C4-2B (cell line): ENCODE results near the gene MRGPRX1.
"Not testable (repeated sequence)": the region's sequence is repeated elsewhere in the genome, so short reads cannot be mapped to it uniquely, and the experiment has no call there.

Source experiments
- H3K27ac ChIP-seq: fragments of 450-650 bp; 2 replicates; pipeline ENCODE4 v1.5.1; 2017
- CTCF ChIP-seq: fragments of 450-650 bp; conservative IDR thresholded peaks from 2 replicates; pipeline ENCODE4 v1.5.1; 2017; ENCODE audit warnings: mild to moderate bottlenecking
- ZFX ChIP-seq: fragments of 450-650 bp; IDR thresholded peaks from 2 replicates; pipeline ENCODE4 v1.6.1; 2017

MRGPRX1 gene

GRCh38 chr11:18958221-18958910 lies 19.2 kb upstream of the MRGPRX1 start:
- TF ChIP-seq ZFX = no peak
- no peak for TF ChIP-seq CTCF

GRCh38 chr11:18956630-18957029 lies 17.4 kb upstream of the MRGPRX1 start:
- no peak overlapping the region for H3K27ac ChIP-seq
- TF ChIP-seq CTCF (no peak), ZFX (no peak)

More at GRCh38 chr11:18958221-18958910, 19.2 kb upstream of the MRGPRX1 start:
- no peak overlapping the region for H3K27ac ChIP-seq

- TF ChIP-seq CTCF (no peak), ZFX (no peak)
Observed at GRCh38 chr11:18936002-18936673, 3.1 kb downstream of the MRGPRX1 start.

GRCh38 chr11:18934195-18934814 lies 4.9 kb downstream of the MRGPRX1 start:
- no peak overlapping the region for H3K27ac ChIP-seq
- no peak for TF ChIP-seq ZFX
- no peak for TF ChIP-seq CTCF

More at GRCh38 chr11:18936002-18936673, 3.1 kb downstream of the MRGPRX1 start:
- no peak overlapping the region for H3K27ac ChIP-seq

GRCh38 chr11:18927550-18928322 lies 11.5 kb downstream of the MRGPRX1 start:
- TF ChIP-seq CTCF (peak; percentile 39), ZFX (no peak)
- no peak overlapping the region for H3K27ac ChIP-seq

- not testable (repeated sequence) for H3K27ac ChIP-seq
Observed at GRCh38 chr11:18925426-18925825, 13.8 kb downstream of the MRGPRX1 start.

- H3K27ac ChIP-seq = no peak overlapping the region
- TF ChIP-seq CTCF = no peak
- no peak for TF ChIP-seq ZFX
Observed at GRCh38 chr11:18912883-18913282, 26.3 kb downstream of the MRGPRX1 start.
